K562 (cell line): ENCODE results near the gene ZFP2.

Experiments used
- CTCF ChIP-seq, 3 experiments: IDR thresholded peaks in 2 of 3; conservative IDR thresholded peaks in 1 of 3; 2 replicates each; pipeline ENCODE4 v1.5.1; 2011 to 2012; ENCODE audit warnings: low read length in 3 of 3, mild to moderate bottlenecking in 3 of 3, control low read depth in 2 of 3, improper control_type of control experiment in 1 of 3, inconsistent platforms in 1 of 3, low read depth in 1 of 3, mixed read lengths in 1 of 3, moderate library complexity in 1 of 3; ENCODE audit not compliant: insufficient read depth in 2 of 3
- REST ChIP-seq, 2 experiments: fragments of 450-650 bp; formaldehyde crosslinking in 1 of 2; IDR thresholded peaks; 2 replicates each; pipeline versions ENCODE4 v1.4.0 to v1.6.1; 2014 to 2020; ENCODE audit warnings: mild to moderate bottlenecking in 2 of 2, borderline replicate concordance in 1 of 2, low read depth in 1 of 2
- RNF2 ChIP-seq: sonication (generic); IDR thresholded peaks from 2 replicates; pipeline ENCODE4 v1.6.1; 2016

- TF ChIP-seq REST (IDR thresholded peaks at IDR 0.05; ENCODE audit: borderline replicate concordance) (no peak), REST (CRISPR knock-in tag; IDR thresholded peaks at IDR 0.05; ENCODE audit: low read depth) (no peak), CTCF (IDR thresholded peaks at IDR 0.05 in 2 of 3, conservative IDR thresholded peaks at IDR 0.05 in 1 of 3; ENCODE audit: insufficient read depth in 2 of 3, low read depth in 1 of 3, low read length in 3 of 3) (no peak), RNF2 (no peak)
These were observed 45.6 kb downstream of the ZFP2 start for GRCh38 chr5:178941361-178941760.
